H1 (cell line): ENCODE results near the gene SCIMP.

Experiments
- CBX8 ChIP-seq: fragments of 300-800, 300-1000 bp; sonication (generic); IDR thresholded peaks from 2 replicates; pipeline ENCODE4 v1.7.1; 2016; ENCODE audit warnings: low read depth, low read length, borderline replicate concordance
- CTCF ChIP-seq, 3 experiments: IDR thresholded peaks; 1 replicate in 2 of 3; 2 replicates in 1 of 3; pipeline versions ENCODE4 v1.5.1 to v1.6.1; 2011; ENCODE audit warnings: low read length in 3 of 3, mild to moderate bottlenecking in 3 of 3, inconsistent platforms in 2 of 3, low read depth in 1 of 3, moderate library complexity in 1 of 3; ENCODE audit not compliant: insufficient read depth in 1 of 3; ENCODE audit errors: control extremely low read depth in 1 of 3
- EZH2 ChIP-seq: fragments of 200-600 bp; sonication (generic); IDR thresholded peaks from 2 replicates; pipeline ENCODE4 v1.7.1; 2012; ENCODE audit warnings: low read depth, mild to moderate bottlenecking, moderate library complexity, low read length, inconsistent platforms; ENCODE audit not compliant: severe bottlenecking
- MAX ChIP-seq: IDR thresholded peaks from 2 replicates; pipeline ENCODE4 v1.6.1; 2012; ENCODE audit warnings: inconsistent platforms
- RAD21 ChIP-seq, 2 experiments: IDR thresholded peaks in 1 of 2; conservative IDR thresholded peaks in 1 of 2; 2 replicates each; pipeline ENCODE4 v1.6.1; 2011; ENCODE audit warnings: low read depth in 2 of 2, low read length in 2 of 2, improper control_type of control experiment in 1 of 2, inconsistent platforms in 1 of 2, mild to moderate bottlenecking in 1 of 2, moderate library complexity in 1 of 2
- YY1 ChIP-seq: IDR thresholded peaks from 2 replicates; pipeline ENCODE4 v1.6.1; 2011; ENCODE audit warnings: low read depth, mild to moderate bottlenecking, low read length

GRCh38 chr17:5203908-5204294 is 30.8 kb downstream of the SCIMP start:
- TF ChIP-seq EZH2: no peak
- no peak for TF ChIP-seq CTCF (IDR thresholded peaks at IDR 0.05; ENCODE audit: control extremely low read depth in 1 of 3, insufficient read depth in 1 of 3, low read depth in 1 of 3, low read length in 3 of 3)
- no peak for TF ChIP-seq MAX
- no peak for TF ChIP-seq YY1
- TF ChIP-seq RAD21 (IDR thresholded peaks at IDR 0.05 in 1 of 2, conservative IDR thresholded peaks at IDR 0.05 in 1 of 2; ENCODE audit: low read depth in 2 of 2, low read length in 2 of 2): no peak
- TF ChIP-seq CBX8: no peak
